Measurements from ENCODE around the gene NBEA. TPM values are rescaled to one million over a fixed set of nuclear protein-coding genes. Genes with fewer than 3 reads are reported as not detected.

NBEA gene
- total RNA-seq, 2 donors from 2014 or later: 0.62 to 1.2 TPM

- Mint-ChIP-seq H3K4me1 (ENCODE audit: low read depth) (no peaks in the 10 kb centered on the region), H3K4me3 (no peak overlapping the region), H3K9me3 (no peaks in the 10 kb centered on the region), H3K36me3 (ENCODE audit: insufficient read depth in 2 of 2) (no peaks in the 10 kb centered on the region), H3K27me3 (ENCODE audit: low read depth) (no peaks in the 10 kb centered on the region), H3K27ac (no peak overlapping the region)
- no peak for ATAC-seq (replicated peaks in 1 of 2)
- no peak for DNase-seq
Measured at GRCh38 chr13:35561540-35561939, 619.5 kb downstream of the NBEA start.

- Mint-ChIP-seq H3K36me3 (ENCODE audit: insufficient read depth in 2 of 2) (no peaks in the 10 kb centered on the region), H3K4me3 (no peak overlapping the region), H3K27me3 (ENCODE audit: low read depth) (no peaks in the 10 kb centered on the region), H3K9me3 (no peaks in the 10 kb centered on the region), H3K4me1 (ENCODE audit: low read depth) (no peaks in the 10 kb centered on the region), H3K27ac (no peak overlapping the region)
- ATAC-seq (replicated peaks in 1 of 2): no peak
- DNase-seq: no peak
Measured at GRCh38 chr13:35565273-35565672, 623.2 kb downstream of the NBEA start.

- Mint-ChIP-seq H3K36me3 (ENCODE audit: insufficient read depth in 2 of 2) (no peaks in the 10 kb centered on the region), H3K4me1 (ENCODE audit: low read depth) (no peaks in the 10 kb centered on the region), H3K27me3 (ENCODE audit: low read depth) (no peaks in the 10 kb centered on the region), H3K9me3 (no peaks in the 10 kb centered on the region), H3K4me3 (no peak overlapping the region), H3K27ac (no peak overlapping the region)
- ATAC-seq (replicated peaks in 1 of 2) (no peak), DNase-seq (no peak)
Measured at GRCh38 chr13:35566340-35566739, 624.3 kb downstream of the NBEA start.

- H3K4me1 Mint-ChIP-seq (ENCODE audit: low read depth): no peaks in the 10 kb centered on the region
- no peak overlapping the region for H3K4me3 Mint-ChIP-seq
- no peak overlapping the region for H3K27ac Mint-ChIP-seq
- no peaks in the 10 kb centered on the region for H3K27me3 Mint-ChIP-seq (ENCODE audit: low read depth)
- no peaks in the 10 kb centered on the region for H3K9me3 Mint-ChIP-seq
- DNase-seq (no peak), ATAC-seq (replicated peaks in 1 of 2) (no peak)
- H3K36me3 Mint-ChIP-seq (ENCODE audit: insufficient read depth in 2 of 2): no peaks in the 10 kb centered on the region
Measured at GRCh38 chr13:35567406-35567980, 625.4 kb downstream of the NBEA start.

- Mint-ChIP-seq H3K36me3 (ENCODE audit: insufficient read depth in 2 of 2) (no peaks in the 10 kb centered on the region), H3K27ac (no peak overlapping the region), H3K27me3 (ENCODE audit: low read depth) (no peaks in the 10 kb centered on the region), H3K4me3 (no peak overlapping the region), H3K4me1 (ENCODE audit: low read depth) (no peaks in the 10 kb centered on the region), H3K9me3 (no peaks in the 10 kb centered on the region)
- ATAC-seq (replicated peaks in 1 of 2): no peak
- no peak for DNase-seq
Measured at GRCh38 chr13:35573639-35574038, 631.6 kb downstream of the NBEA start.

GRCh38 chr13:35592457-35592856 lies 650.4 kb downstream of the NBEA start:
- DNase-seq (no peak), ATAC-seq (replicated peaks in 1 of 2) (no peak)
- Mint-ChIP-seq H3K4me3 (no peak overlapping the region), H3K27me3 (ENCODE audit: low read depth) (no peaks in the 10 kb centered on the region), H3K27ac (no peak overlapping the region), H3K36me3 (ENCODE audit: insufficient read depth in 2 of 2) (no peaks in the 10 kb centered on the region), H3K4me1 (ENCODE audit: low read depth) (no peaks in the 10 kb centered on the region), H3K9me3 (no peaks in the 10 kb centered on the region)

GRCh38 chr13:35593651-35594050 lies 651.6 kb downstream of the NBEA start:
- no peaks in the 10 kb centered on the region for H3K36me3 Mint-ChIP-seq (ENCODE audit: insufficient read depth in 2 of 2)
- H3K27ac Mint-ChIP-seq: no peak overlapping the region
- H3K4me1 Mint-ChIP-seq (ENCODE audit: low read depth): no peaks in the 10 kb centered on the region
- DNase-seq: no peak
- H3K4me3 Mint-ChIP-seq: no peak overlapping the region
- no peaks in the 10 kb centered on the region for H3K27me3 Mint-ChIP-seq (ENCODE audit: low read depth)
- ATAC-seq (replicated peaks in 1 of 2): no peak
- H3K9me3 Mint-ChIP-seq: no peaks in the 10 kb centered on the region

GRCh38 chr13:35594096-35594495 lies 652.0 kb downstream of the NBEA start:
- DNase-seq (no peak), ATAC-seq (replicated peaks in 1 of 2) (no peak)
- no peak overlapping the region for H3K4me3 Mint-ChIP-seq
- no peaks in the 10 kb centered on the region for H3K9me3 Mint-ChIP-seq
- no peaks in the 10 kb centered on the region for H3K36me3 Mint-ChIP-seq (ENCODE audit: insufficient read depth in 2 of 2)
- no peaks in the 10 kb centered on the region for H3K4me1 Mint-ChIP-seq (ENCODE audit: low read depth)
- no peaks in the 10 kb centered on the region for H3K27me3 Mint-ChIP-seq (ENCODE audit: low read depth)
- H3K27ac Mint-ChIP-seq: no peak overlapping the region

GRCh38 chr13:35595181-35595580 lies 653.1 kb downstream of the NBEA start:
- no peak for ATAC-seq (replicated peaks in 1 of 2)
- H3K27me3 Mint-ChIP-seq (ENCODE audit: low read depth): no peaks in the 10 kb centered on the region
- no peaks in the 10 kb centered on the region for H3K36me3 Mint-ChIP-seq (ENCODE audit: insufficient read depth in 2 of 2)
- H3K27ac Mint-ChIP-seq: no peak overlapping the region
- H3K4me3 Mint-ChIP-seq: no peak overlapping the region
- no peaks in the 10 kb centered on the region for H3K9me3 Mint-ChIP-seq
- no peaks in the 10 kb centered on the region for H3K4me1 Mint-ChIP-seq (ENCODE audit: low read depth)
- DNase-seq: no peak

- no peaks in the 10 kb centered on the region for H3K4me1 Mint-ChIP-seq (ENCODE audit: low read depth)
- no peak overlapping the region for H3K27ac Mint-ChIP-seq
- H3K27me3 Mint-ChIP-seq (ENCODE audit: low read depth): no peaks in the 10 kb centered on the region
- no peak overlapping the region for H3K4me3 Mint-ChIP-seq
- DNase-seq (no peak), ATAC-seq (replicated peaks in 1 of 2) (no peak)
- no peaks in the 10 kb centered on the region for H3K9me3 Mint-ChIP-seq
- no peaks in the 10 kb centered on the region for H3K36me3 Mint-ChIP-seq (ENCODE audit: insufficient read depth in 2 of 2)
Measured at GRCh38 chr13:35596321-35597030, 654.4 kb downstream of the NBEA start.

GRCh38 chr13:35597451-35597850 lies 655.4 kb downstream of the NBEA start:
- Mint-ChIP-seq H3K27me3 (ENCODE audit: low read depth) (no peaks in the 10 kb centered on the region), H3K9me3 (no peaks in the 10 kb centered on the region), H3K4me1 (ENCODE audit: low read depth) (no peaks in the 10 kb centered on the region), H3K4me3 (no peak overlapping the region), H3K36me3 (ENCODE audit: insufficient read depth in 2 of 2) (no peaks in the 10 kb centered on the region), H3K27ac (no peak overlapping the region)
- DNase-seq: no peak
- no peak for ATAC-seq (replicated peaks in 1 of 2)

GRCh38 chr13:35598233-35598632 lies 656.2 kb downstream of the NBEA start:
- no peaks in the 10 kb centered on the region for H3K4me1 Mint-ChIP-seq (ENCODE audit: low read depth)
- ATAC-seq (replicated peaks in 1 of 2) (no peak), DNase-seq (no peak)
- no peak overlapping the region for H3K27ac Mint-ChIP-seq
- H3K27me3 Mint-ChIP-seq (ENCODE audit: low read depth): no peaks in the 10 kb centered on the region
- H3K36me3 Mint-ChIP-seq (ENCODE audit: insufficient read depth in 2 of 2): no peaks in the 10 kb centered on the region
- H3K9me3 Mint-ChIP-seq: no peaks in the 10 kb centered on the region
- H3K4me3 Mint-ChIP-seq: no peak overlapping the region

GRCh38 chr13:35598790-35599369 lies 656.8 kb downstream of the NBEA start:
- no peak overlapping the region for H3K27ac Mint-ChIP-seq
- H3K9me3 Mint-ChIP-seq: no peaks in the 10 kb centered on the region
- H3K27me3 Mint-ChIP-seq (ENCODE audit: low read depth): no peaks in the 10 kb centered on the region
- no peaks in the 10 kb centered on the region for H3K36me3 Mint-ChIP-seq (ENCODE audit: insufficient read depth in 2 of 2)
- DNase-seq (no peak), ATAC-seq (replicated peaks in 1 of 2) (no peak)
- no peaks in the 10 kb centered on the region for H3K4me1 Mint-ChIP-seq (ENCODE audit: low read depth)
- H3K4me3 Mint-ChIP-seq: no peak overlapping the region

GRCh38 chr13:35599384-35599783 lies 657.3 kb downstream of the NBEA start:
- no peaks in the 10 kb centered on the region for H3K4me1 Mint-ChIP-seq (ENCODE audit: low read depth)
- H3K27me3 Mint-ChIP-seq (ENCODE audit: low read depth): no peaks in the 10 kb centered on the region
- no peak overlapping the region for H3K4me3 Mint-ChIP-seq
- H3K9me3 Mint-ChIP-seq: no peaks in the 10 kb centered on the region
- no peaks in the 10 kb centered on the region for H3K36me3 Mint-ChIP-seq (ENCODE audit: insufficient read depth in 2 of 2)
- H3K27ac Mint-ChIP-seq: no peak overlapping the region
- ATAC-seq (replicated peaks in 1 of 2) (no peak), DNase-seq (no peak)

Measured in activated T-cell treated with anti-CD3 and anti-CD28 coated beads, Interleukin-2, amount 50 U/mL, for 72 hours (primary cell).